CD4-positive, CD25-positive, alpha-beta regulatory T cell (primary cell): ENCODE results near the gene RTN3. TPM values are rescaled to one million over a fixed set of nuclear protein-coding genes. Genes with fewer than 3 reads are reported as not detected.

Experiments used
- ATAC-seq, 2 donors: fragments of 150-1000 bp; cut with Tn5 transposase; one replicate each; pipeline ENCODE4 v1.10.0; 2021; ENCODE audit warnings: low read depth in 2 of 2, moderate number of reproducible peaks in 2 of 2, moderate library complexity in 1 of 2
- DNase-seq, 3 donors: peaks; one replicate each; pipeline versions ENCODE4 v3.0.0 to v3.0.0-alpha.2; 2012 to 2022; ENCODE audit warnings: mixed read lengths in 1 of 3
- H3K27ac ChIP-seq: one replicate; pipeline ENCODE4 v1.7.0; 2013; ENCODE audit warnings: mild to moderate bottlenecking, low read length; ENCODE audit not compliant: insufficient read depth, poor library complexity, severe bottlenecking
- H3K27me3 ChIP-seq: one replicate; pipeline ENCODE4 v1.7.0; 2013; ENCODE audit warnings: low read length; ENCODE audit not compliant: control insufficient read depth, insufficient read depth
- H3K36me3 ChIP-seq: one replicate; pipeline ENCODE4 v1.7.0; 2013; ENCODE audit warnings: mild to moderate bottlenecking, low read length, moderate library complexity; ENCODE audit not compliant: control insufficient read depth, insufficient read depth
- H3K4me1 ChIP-seq: 2 replicates; pipeline ENCODE4 v1.7.0; 2013; ENCODE audit warnings: mild to moderate bottlenecking, low read length; ENCODE audit not compliant: insufficient read depth, control insufficient read depth, poor library complexity, severe bottlenecking
- H3K4me3 ChIP-seq: one replicate; pipeline ENCODE4 v1.7.0; 2013; ENCODE audit warnings: low read depth, mild to moderate bottlenecking, low read length, moderate library complexity
- H3K9me3 ChIP-seq, 2 experiments: 1 replicate in 1 of 2; 2 replicates in 1 of 2; pipeline ENCODE4 v1.7.0; 2013; ENCODE audit warnings: low read length in 2 of 2, mild to moderate bottlenecking in 1 of 2, moderate library complexity in 1 of 2; ENCODE audit not compliant: control insufficient read depth in 2 of 2
- H3K27ac Mint-ChIP-seq, 3 donors: one replicate each; pipeline ENCODE4 v1.8.0; 2020 to 2022; ENCODE audit warnings: mild to moderate bottlenecking in 3 of 3, mixed read lengths in 3 of 3, moderate library complexity in 2 of 3
- H3K27me3 Mint-ChIP-seq: one replicate; pipeline ENCODE4 v1.8.0; 2022; ENCODE audit warnings: mild to moderate bottlenecking, mixed read lengths
- H3K36me3 Mint-ChIP-seq: one replicate; pipeline ENCODE4 v1.8.0; 2020; ENCODE audit warnings: mixed read lengths
- H3K4me1 Mint-ChIP-seq, 4 donors: one replicate each; pipeline ENCODE4 v1.8.0; 2020 to 2022; ENCODE audit warnings: mixed read lengths in 4 of 4, mild to moderate bottlenecking in 1 of 4
- H3K4me3 Mint-ChIP-seq, 4 donors: one replicate each; pipeline ENCODE4 v1.8.0; 2020 to 2022; ENCODE audit warnings: mild to moderate bottlenecking in 4 of 4, mixed read lengths in 4 of 4, moderate library complexity in 3 of 4
- H3K9me3 Mint-ChIP-seq, 7 donors: one replicate each; pipeline ENCODE4 v1.8.0; 2020 to 2022; ENCODE audit warnings: mixed read lengths in 7 of 7, mild to moderate bottlenecking in 3 of 7, moderate library complexity in 2 of 7
- polyA plus RNA-seq, 4 donors: library from polyadenylated mRNA; unstranded; fragments of 300-500 nt; fragmentation: Illumina TruSeq; gene quantifications; one replicate each; pipeline ENCODE4 v1.2.3, GENCODE V29; 2021
- total RNA-seq: library from RNA; stranded (reverse); gene quantifications from one replicate; pipeline ENCODE4 v1.2.3, GENCODE V29; 2022

Gene RTN3
- total and polyA plus RNA-seq, 5 donors from 2014 or later: 33.2 to 63.6 (median 47.2) TPM

DNA sequence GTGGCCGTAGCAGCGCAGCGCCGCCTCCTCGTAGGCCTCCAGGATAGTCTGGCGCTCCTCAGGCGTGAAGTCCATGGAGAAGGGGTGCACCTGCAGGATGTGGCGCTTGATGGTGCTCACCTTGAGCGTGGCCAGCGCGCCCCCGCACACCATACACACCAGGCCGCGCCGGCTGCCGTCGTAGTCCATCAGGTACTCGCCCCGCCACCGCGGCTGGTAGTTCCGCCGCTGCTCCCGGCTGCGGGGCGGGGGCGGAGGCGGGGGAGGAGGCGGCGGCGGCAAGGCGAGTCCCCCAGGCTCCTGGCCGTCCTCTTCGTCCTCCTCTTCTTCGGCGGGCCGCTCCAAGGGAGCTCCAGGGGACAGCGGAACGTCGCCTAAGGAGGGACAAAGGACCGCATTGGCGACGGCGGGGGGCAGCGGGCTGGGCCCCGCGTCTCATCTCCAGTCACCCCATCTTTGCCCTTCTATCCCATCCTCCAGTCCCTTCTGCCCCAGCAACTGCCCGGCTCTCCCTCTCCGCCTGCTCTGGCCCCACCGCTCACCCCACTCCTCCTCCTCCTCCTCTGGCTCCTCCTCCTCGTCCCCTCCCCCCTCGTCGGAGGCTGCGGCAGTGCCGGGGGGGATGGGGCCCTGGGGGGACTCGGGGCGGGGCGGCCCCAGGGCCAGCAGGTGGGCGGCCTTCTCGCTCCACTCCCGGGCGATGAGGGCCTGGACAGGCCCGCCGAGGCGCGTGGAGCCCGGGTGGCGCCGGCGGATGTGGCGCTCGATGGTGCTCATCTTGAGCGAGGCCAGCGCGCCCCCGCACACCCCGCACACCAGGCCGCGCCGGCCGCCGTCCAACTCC is 82.4 kb downstream of the RTN3 start:
- DNase-seq: no peak
- H3K36me3 ChIP-seq: peaks cover 3% of the 10 kb centered on the region
- H3K4me1 Mint-ChIP-seq: peaks cover 0 to 11% (median 8%) of the 10 kb centered on the region in 4 donors
- no peak overlapping the region for H3K4me3 ChIP-seq
- no peak overlapping the region for H3K4me3 Mint-ChIP-seq
- H3K4me1 ChIP-seq: peaks cover 4% of the 10 kb centered on the region
- no peak for ATAC-seq
- no peaks in the 10 kb centered on the region for H3K36me3 Mint-ChIP-seq
- H3K9me3 Mint-ChIP-seq: peaks cover 0 to 3% (median 0%) of the 10 kb centered on the region in 7 donors
- H3K9me3 ChIP-seq: no peaks in the 10 kb centered on the region
- H3K27me3 ChIP-seq: no peaks in the 10 kb centered on the region
- H3K27ac ChIP-seq: no peak overlapping the region
- no peak overlapping the region for H3K27ac Mint-ChIP-seq
- peaks cover 9% of the 10 kb centered on the region for H3K27me3 Mint-ChIP-seq

DNA sequence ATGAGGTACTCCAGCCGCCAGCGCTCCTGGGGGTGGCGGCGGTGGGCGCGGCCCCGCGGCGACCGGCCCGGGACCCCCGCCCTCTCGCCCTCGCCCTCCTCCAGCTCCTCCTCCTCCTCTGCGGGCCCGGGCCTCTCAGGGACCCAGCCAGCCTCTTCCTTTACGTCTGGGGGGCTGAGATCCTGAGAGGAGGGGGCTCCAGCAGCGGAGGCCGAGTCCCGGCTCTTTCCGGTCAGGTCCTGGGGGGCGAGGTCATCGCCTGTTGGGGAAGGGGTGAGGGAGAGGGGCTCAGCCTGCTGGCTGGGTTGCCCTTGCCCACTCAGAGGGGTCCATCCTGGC is 83.0 kb downstream of the RTN3 start:
- no peak for DNase-seq
- H3K9me3 ChIP-seq: no peaks in the 10 kb centered on the region
- H3K27ac ChIP-seq: no peak overlapping the region
- H3K4me1 ChIP-seq: peaks cover 10% of the 10 kb centered on the region
- peaks cover 9% of the 10 kb centered on the region for H3K27me3 Mint-ChIP-seq
- peaks cover 0 to 11% (median 8%) of the 10 kb centered on the region in 4 donors for H3K4me1 Mint-ChIP-seq
- peaks cover 3% of the 10 kb centered on the region for H3K36me3 ChIP-seq
- H3K27me3 ChIP-seq: no peaks in the 10 kb centered on the region
- no peak overlapping the region for H3K27ac Mint-ChIP-seq
- no peak for ATAC-seq
- no peak overlapping the region for H3K4me3 Mint-ChIP-seq
- H3K36me3 Mint-ChIP-seq: no peaks in the 10 kb centered on the region
- peaks cover 0 to 3% (median 0%) of the 10 kb centered on the region in 7 donors for H3K9me3 Mint-ChIP-seq
- H3K4me3 ChIP-seq: no peak overlapping the region

DNA sequence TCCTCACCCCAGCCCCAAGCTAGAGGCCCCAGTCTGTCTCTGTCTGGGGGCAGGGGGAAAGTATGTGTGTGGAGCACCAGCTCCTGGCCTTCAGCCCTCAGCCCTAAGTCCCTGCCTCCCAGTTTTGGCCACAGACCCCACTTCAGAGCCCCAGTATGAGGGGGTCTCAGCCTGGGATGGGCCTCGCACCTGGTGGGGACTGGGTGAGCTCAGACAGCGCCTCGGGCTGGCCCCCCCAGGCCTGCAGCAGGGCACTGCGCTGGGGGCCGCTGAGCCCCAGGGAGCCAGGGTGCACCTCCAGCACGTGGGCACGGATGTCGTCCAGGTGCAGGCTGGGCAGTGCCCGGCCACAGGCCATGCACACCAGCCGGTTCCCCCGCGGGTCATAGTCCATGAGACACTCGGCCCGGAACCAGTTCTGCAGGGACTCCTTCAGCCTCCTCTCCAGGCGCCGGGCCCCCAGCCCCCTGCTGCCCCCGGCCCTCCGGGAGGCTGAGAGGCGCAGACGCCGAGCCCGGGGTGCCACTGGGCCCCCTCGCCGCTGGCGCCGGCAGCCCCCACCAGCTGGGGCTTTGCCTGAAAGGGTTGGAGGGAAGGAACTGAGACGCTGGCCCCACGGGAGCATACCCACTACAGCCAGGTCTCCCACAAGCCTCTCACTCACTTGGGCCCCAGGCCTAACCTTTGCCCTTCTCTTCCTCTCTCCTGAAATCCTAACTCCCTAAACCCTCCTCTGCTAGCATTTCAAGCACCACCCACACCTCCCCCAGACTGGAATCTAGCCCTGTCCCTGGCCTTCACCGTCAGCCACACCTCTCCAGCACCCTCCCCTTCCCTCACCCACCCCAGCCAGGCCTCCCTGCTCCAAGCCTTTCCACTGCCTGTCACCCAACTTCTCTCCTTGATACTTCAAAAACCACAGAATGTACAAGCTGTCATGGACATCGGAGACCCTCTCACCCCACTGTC is 83.7 kb downstream of the RTN3 start:
- Histone ChIP-seq H3K4me1 (peaks cover 16% of the 10 kb centered on the region), H3K27ac (no peak overlapping the region), H3K36me3 (peaks cover 3% of the 10 kb centered on the region), H3K27me3 (no peaks in the 10 kb centered on the region), H3K4me3 (no peak overlapping the region), H3K9me3 (no peaks in the 10 kb centered on the region)
- Mint-ChIP-seq H3K27me3 (peaks cover 10% of the 10 kb centered on the region), H3K4me3 (no peak overlapping the region), H3K4me1 (peaks cover 0 to 13% (median 8%) of the 10 kb centered on the region in 4 donors), H3K36me3 (no peaks in the 10 kb centered on the region), H3K27ac (no peak overlapping the region), H3K9me3 (peaks cover 0 to 3% (median 0%) of the 10 kb centered on the region in 7 donors)
- DNase-seq (no peak), ATAC-seq (no peak)

DNA sequence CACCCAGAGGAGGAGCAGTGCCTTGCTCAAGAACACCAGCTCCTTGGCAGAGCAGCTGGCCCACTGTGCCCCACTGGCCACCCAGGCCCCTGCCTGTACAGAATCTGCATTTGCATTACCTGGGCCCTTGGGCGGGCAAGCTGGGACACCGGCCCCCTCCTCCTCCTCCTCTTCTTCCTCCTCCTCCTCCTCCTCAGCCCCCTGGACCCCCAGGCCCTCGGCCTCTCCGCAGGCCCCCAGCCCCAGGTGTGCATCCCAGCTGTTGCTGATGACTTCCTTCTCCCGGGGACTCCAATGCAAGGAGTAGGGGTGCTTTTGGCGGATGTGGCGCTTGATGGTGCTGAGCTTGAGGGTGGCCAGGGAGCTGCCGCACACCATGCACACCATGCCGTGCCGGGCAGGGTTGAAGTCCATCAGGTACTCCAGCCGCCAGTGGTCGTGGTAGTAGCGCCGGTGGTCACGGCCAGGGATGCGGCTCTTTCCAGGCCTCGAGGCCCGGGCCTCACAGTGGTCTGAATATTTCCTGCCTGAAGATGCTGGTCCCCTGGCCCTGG is 84.5 kb downstream of the RTN3 start:
- Histone ChIP-seq H3K4me1 (peaks cover 17% of the 10 kb centered on the region), H3K36me3 (peaks cover under 1% of the 10 kb centered on the region), H3K27ac (no peak overlapping the region), H3K4me3 (no peak overlapping the region), H3K9me3 (no peaks in the 10 kb centered on the region), H3K27me3 (peaks cover 3% of the 10 kb centered on the region)
- no peak overlapping the region for H3K27ac Mint-ChIP-seq
- ATAC-seq (no peak), DNase-seq (no peak)
- H3K4me1 Mint-ChIP-seq: peaks cover 0 to 17% (median 8%) of the 10 kb centered on the region in 4 donors
- peaks cover 18% of the 10 kb centered on the region for H3K27me3 Mint-ChIP-seq
- no peaks in the 10 kb centered on the region for H3K36me3 Mint-ChIP-seq
- H3K4me3 Mint-ChIP-seq: peak overlapping the region in 1 of 4 donors; percentile 99
- peaks cover 0 to 3% (median 0%) of the 10 kb centered on the region in 7 donors for H3K9me3 Mint-ChIP-seq

DNA sequence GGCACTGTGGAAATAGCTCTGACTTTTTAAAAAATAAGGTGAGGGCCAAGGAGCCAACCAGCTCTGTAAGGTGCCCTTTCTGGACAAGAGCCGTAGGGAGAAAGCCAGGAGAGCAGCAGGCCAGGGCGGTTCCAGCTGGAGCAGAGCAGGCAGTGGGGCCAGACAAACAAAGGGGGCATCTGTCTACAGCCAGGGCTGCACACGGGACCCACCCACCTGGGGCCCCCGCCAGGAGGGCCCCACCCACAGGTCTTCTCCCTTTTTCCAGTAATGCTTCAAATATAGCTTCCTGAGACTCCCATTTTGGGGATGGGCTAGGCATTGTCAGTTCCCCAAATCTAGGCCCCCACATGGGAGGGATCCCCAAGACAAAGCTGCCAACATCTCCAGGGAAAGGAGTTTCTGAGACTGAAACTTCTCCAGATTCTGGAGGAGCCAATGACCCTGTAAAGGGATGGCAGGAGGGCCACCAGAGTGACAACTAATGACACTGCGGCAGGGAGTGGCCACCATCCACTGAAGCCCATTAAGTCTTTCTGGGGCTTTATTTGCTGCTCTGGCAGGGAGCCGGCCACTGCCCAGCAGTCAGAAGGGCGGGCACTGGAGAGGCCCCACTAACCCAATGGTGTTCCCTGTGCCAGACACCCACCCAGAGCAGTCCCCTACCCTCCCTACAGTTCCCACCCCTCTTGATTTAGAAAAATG is 85.4 kb downstream of the RTN3 start:
- Histone ChIP-seq H3K4me3 (peak overlapping the region; percentile 79), H3K9me3 (no peaks in the 10 kb centered on the region), H3K27me3 (peaks cover 5% of the 10 kb centered on the region), H3K4me1 (peaks cover 17% of the 10 kb centered on the region), H3K27ac (no peak overlapping the region), H3K36me3 (no peaks in the 10 kb centered on the region)
- Mint-ChIP-seq H3K27ac (peak overlapping the region in 2 of 3 donors; percentile 39 to 91), H3K4me3 (peak overlapping the region; percentile 88 to 100 (median 95)), H3K9me3 (peaks cover 0 to 3% (median 0%) of the 10 kb centered on the region in 7 donors), H3K27me3 (peaks cover 27% of the 10 kb centered on the region), H3K36me3 (no peaks in the 10 kb centered on the region), H3K4me1 (peaks cover 0 to 17% (median 8%) of the 10 kb centered on the region in 4 donors)
- ATAC-seq (no peak), DNase-seq (no peak)

DNA sequence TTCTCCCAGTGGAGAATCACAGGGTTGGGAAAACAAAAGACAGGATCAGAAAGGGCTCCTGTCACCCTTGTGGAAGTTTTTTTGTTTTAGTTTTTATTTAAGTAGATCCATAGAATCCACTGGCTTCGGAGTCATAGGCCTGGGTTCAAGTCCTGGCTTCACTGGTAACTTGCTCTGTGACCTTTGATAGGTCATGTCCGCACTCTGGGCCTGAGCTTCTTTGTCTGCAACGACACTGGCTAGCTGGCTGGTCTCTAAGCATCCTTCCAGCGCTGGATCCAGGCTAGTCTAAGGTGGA is 85.9 kb downstream of the RTN3 start:
- Mint-ChIP-seq H3K4me3 (peak overlapping the region; percentile 88 to 100 (median 95)), H3K36me3 (no peaks in the 10 kb centered on the region), H3K27me3 (peaks cover 30% of the 10 kb centered on the region), H3K9me3 (peaks cover 0 to 3% (median 0%) of the 10 kb centered on the region in 7 donors), H3K27ac (peak overlapping the region; percentile 63 to 96 (median 91)), H3K4me1 (peaks cover 0 to 17% (median 8%) of the 10 kb centered on the region in 4 donors)
- Histone ChIP-seq H3K27me3 (peaks cover 5% of the 10 kb centered on the region), H3K36me3 (no peaks in the 10 kb centered on the region), H3K4me3 (peak overlapping the region; percentile 79), H3K27ac (no peak overlapping the region), H3K9me3 (no peaks in the 10 kb centered on the region), H3K4me1 (peaks cover 17% of the 10 kb centered on the region)
- ATAC-seq (peak in 1 of 2 donors; percentile 20), DNase-seq (no peak)
